ENCODE results near the gene HUS1.
A peak's percentile ranks its signal among the peaks of the same experiment; 100 is the strongest.
"Not testable (repeated sequence)": the region's sequence is repeated elsewhere in the genome, so short reads cannot be mapped to it uniquely, and the experiment has no call there.

Gene HUS1

DNA sequence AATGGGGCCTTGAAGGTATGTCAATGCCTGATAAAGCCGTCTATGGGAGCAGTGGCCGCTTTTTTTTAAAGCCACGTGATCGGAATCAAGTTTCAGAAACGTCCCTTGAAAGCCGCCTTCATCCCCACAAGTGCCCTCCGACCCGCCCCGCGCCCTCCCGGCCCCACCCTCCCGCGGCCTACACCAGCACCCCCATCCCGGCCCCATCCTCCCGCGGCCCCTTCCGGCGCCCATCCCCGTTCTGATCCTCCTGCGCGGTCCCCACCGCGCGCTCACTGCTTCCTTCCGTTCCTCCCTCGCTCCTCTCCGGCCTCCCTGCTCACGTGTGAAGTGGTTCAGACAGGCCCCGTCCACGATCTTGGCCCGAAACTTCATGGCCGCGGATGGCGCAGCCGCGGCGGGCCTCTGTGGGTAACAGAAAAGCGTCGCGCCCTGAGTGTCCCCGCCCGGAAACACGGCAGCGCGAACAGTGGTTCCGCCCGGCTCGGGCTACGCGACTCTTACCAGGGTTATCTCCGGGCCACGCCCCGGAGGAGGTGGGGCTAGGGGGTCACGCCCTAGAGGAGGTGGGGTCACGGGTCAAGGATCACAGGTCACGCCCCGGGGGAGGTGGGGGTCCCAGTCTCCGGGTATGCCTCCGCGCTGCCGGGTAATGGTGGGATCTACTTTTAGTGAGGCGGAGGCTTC is at the start of gene HUS1:
HUS1 (minus strand) TSS at position 471 of the 687 bp plus-strand sequence; CDS start at position 375, 96 bp downstream.
- DNase-seq, result peak; percentile 97

DNA sequence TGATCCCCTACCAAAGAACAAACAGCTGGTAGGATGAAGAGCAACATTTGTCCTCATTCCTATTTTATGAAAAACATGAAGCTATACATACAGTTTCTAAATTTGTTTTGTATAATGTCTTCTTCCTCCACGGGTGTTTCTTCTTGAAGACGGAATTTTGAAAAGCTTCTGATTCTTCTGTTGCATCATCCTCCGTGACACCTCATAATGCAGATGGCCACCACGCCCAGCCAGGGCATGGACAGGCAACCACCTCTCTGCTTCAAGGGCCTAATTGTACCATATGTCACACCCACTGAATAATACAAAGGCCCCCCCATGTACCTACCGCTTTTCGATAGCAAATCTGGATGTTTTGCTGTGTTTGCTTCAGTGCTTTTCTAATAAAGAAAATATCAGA is 49.5 kb upstream of the HUS1 start, which contains the start of gene SUN3:
SUN3 (minus strand) TSS at position 170 of the 400 bp plus-strand sequence; CDS start at position 1, 169 bp downstream.
- no peak for DNase-seq

DNA sequence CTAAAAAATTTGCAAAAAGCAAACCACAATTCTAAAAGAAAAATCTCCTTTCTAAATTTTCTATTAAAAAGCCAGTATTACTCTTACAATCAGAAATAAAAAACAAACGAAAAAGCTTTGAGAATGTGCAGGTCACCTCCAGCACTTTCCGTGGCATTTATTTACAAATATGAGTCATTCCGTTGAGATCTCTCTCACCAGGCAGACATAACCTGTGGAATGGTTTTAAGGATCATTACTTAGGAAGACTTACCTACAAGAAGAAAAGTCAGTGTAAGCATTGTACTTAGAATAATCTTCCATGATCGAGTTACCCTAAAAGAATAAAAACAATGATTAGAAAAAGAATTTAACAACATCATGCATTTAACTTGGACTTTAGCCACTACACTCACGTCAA is 46.2 kb upstream of the HUS1 start:
- no peak for DNase-seq

DNA sequence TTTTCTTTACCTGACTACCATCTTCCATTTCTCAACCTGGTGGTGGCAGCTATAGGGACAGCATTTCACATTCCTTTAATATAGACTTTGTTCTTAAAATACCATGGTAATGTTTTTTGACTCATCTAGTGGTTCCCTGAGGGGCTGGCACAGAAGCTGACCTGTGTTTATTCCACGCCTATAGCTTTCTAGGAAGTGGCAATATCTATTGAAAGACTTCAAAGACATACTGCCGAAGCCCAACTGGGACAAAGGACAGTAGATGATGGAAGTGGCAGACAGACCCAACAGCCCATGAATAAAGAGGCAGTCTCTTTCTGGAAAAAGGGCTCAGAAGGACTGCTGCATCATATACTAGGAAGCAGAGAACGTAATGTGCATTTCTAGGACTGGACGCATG is 38.3 kb upstream of the HUS1 start:
- no peak for DNase-seq

DNA sequence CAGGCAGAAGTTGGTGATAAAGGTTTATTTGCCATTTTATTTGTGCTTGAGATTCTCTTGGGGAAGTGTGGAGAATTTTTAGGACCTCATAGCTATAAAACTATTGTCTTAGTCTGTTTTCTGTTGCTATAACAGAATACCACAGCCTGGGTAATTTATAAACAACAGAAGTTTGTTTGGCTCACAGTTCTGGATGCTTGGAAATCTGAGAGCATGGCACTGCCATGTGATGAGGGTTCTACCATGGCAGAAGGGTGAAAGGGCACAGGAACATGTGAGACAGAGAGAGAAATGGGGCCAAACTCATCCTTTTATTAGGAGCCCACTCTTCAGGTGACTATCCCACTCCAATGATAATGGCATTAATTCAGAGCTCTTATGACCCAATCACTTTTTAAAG is 37.2 kb upstream of the HUS1 start:
- DNase-seq, result no peak

DNA sequence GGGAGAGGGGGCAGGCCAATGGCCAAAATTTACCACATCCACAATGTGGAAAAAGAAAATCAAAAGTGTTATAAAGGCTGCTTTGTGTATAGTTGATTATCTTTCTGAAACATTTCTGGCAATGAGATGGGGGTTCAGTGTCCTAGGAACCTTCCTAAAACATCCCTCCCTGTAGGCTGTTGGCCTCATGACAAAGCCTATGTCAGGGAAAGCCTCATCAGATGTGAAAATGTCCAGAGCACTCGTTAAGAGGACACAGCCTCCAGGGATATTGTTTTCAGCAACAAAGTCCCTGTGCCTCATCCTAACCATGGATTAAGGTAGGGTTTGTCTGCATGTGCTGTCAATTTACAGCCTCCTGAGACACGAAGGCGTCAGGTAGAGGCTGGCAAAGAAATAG is 32.5 kb upstream of the HUS1 start:
- DNase-seq, result no peak

DNA sequence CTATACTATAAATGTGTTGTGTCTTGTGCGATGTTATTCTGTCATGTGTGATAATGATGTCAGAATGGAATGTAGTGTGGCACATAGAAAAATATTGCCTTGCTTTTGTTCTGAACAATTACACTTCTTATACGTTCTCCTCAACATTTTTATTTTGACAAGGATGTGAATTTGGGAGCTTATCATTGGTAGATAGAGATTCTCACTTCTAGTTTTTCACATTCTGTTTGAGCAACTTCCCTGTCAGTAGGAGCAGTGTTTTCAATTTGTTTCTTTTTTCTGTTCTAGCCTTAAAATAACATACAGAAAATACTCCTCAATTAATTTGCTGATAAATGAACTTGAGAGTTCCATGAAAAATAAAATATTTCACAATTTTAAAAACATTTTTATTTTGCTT is 31.9 kb upstream of the HUS1 start:
- DNase-seq, result no peak

DNA sequence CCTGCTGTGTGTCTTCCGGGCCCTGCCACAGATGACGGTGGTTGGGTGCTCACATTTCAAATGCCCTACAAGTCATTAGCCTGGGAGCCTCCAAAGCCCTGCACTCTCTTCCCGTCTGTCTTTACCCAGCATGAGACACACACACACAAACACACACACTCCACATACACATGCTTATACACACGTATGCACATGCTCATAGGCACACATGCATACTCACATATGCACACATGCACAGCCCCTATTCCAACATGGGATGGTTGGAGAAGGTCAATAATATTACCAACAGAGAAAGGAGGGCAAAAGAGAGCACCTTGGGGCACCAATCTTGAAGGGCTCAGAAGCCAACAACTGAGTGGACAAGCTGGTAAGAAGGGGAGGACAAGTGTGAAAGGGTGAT is 30.5 kb upstream of the HUS1 start:
- DNase-seq, result no peak

DNA sequence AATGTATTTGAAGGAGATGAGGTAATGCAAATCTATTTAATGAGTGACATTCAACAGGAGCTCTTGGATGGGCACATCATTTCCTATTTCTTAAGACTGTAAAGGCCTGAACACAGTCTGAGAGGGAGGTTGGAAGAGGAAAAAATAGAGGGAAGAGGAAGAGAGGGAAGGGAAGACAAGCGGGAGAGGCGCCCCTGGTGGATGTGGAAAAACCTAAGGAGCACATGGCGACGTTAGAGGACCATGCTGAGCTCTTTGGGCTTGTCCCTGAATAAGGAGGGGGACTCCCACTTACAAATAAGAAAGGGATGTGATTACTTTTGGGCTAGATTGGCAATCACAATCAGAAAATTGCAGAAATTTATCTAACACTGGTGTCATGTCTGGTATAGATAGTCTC is 29.8 kb upstream of the HUS1 start:
- no peak for DNase-seq

DNA sequence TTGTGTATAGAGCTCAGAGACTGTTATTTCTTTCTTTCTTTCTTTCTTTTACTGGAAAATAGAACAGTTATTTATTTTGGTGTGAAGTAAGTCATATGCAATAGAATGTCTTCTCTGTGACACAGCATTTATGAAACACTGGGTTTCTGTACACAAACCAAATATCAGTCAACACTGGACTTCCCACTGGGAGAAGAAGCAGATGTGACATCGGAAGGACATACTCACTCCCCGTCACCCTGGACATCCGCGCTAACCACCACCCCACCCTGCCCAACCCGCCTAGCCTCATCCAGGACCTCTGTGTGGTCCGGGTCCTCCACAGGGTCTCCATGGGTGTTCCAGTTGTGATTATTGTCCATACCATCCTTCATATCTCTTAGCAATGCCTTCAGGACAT is 27.5 kb upstream of the HUS1 start:
- DNase-seq, result no peak

DNA sequence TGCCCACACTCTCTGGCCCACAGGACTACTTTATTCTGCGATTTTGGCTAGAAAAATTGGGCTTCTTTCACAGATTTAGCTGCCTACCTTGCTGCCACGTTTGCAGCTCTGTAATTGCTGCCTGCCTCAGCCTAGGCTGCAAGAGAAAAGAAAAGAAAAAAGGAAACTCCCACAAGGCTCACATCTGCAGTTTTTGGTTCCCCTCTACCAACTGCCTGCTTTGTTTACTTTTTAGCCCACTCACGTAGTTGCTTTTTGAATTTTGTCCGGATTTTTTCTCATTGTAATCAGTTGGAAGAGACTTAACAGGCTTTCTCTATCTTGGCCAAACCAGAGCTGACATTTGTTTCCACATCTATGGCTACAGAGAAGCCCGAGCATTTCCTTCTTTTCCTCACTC is 25.2 kb upstream of the HUS1 start:
- no peak for DNase-seq

DNA sequence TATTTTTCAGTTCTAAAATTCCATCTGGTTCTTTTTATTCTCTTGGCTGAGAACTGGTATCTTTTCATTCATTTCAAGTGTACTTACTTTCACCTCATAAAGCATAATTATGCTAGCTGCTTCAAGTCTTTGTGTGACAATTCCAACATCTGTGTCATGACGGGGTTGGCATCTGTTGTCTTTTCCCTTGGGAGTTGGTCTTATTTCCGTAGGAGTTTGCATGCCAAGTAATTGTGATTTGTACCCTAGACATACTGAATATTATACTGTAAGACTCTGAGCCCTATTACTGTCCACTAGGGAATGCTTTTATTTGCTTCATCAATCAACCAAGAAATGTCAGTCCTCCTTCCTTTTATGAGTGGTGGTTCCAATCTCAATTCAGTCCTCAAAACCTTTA is 24.6 kb upstream of the HUS1 start:
- DNase-seq, result no peak

DNA sequence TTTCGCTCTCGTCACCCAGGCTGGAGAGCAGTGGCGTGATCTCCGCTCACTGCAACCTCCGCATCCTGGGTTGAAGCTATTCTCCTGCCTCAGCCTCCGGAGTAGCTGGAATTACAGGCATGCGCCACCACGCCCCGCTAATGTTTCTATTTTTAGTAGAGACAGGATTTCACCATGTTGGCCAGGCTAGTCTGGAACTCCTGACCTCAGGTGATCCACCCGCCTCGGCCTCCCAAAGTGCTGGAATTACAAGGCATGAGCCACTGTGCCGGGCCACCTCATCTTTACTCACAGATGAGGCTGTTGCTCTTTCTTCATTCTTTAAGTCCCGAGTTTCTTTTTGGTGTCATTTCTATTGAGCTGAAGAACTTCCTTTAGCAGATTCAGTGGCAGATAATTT is 20.7 kb upstream of the HUS1 start:
- not testable (repeated sequence) for DNase-seq

DNA sequence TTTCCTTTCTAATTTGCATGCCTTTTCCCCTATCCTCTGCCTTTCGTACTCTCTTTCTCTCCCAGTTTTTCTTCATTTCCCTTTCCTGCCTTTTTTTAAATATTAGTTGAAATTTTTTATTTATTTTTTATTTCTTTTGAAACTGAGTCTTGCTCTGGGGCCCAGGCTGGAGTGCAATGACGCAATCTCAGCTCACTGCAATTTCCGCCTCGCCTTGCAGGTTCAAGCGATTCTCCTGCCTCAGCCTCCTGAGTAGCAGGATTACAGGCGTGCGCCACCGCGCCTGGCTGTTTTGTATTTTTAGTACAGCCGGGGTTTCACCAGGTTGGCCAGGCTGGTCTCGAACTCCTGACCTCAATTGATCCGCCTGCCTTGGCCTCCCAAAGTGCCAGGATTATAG is 20.0 kb upstream of the HUS1 start:
- DNase-seq, result no peak

DNA sequence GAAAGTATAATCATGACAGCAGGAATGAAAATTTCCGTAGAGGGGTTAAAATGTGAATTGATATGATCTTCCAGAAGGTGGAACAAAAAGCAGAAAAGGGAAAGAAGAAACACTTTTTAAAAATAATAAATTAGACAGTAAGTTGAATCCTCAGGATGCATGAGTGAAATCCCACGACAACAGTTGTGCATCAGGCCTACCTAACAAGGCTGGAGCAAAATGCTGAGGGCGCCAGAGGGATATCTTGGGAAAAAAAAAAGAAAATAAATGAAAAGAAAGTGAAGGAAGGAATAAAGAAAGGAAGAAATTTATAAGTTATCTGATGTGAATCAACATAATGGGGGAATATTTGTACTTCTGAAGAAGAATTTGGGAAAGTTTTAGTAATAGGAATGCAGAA is 13.0 kb upstream of the HUS1 start:
- DNase-seq, result peak; percentile 16

DNA sequence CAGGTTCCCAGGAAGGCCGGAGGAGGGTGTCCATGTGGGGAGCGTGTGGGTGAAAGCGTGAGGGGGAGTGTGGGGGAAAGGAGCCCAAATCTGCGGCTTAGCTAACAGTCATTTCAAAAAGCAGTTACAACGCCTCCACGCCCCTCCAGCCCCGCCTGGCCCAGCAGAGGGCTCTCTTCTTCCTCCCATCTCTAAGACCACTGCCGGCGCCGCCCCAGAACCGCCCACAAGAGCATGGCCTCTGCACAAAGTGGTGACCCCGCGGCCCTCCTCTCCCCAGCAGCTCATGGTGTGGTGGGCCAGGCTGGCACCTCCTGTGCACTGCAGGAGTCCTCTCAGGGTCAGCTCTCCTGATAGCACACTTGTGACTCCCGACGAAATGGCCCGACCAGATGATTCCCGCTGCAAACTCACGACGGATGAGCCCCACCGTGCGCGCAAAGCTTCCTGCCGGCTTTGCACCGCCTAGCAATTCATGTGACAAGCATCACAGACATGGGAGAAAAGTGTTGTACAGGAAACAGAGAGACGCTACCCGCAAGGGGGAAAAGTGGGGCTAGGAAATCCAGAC is 12.4 kb upstream of the HUS1 start:
- DNase-seq, result peak; percentile 96

DNA sequence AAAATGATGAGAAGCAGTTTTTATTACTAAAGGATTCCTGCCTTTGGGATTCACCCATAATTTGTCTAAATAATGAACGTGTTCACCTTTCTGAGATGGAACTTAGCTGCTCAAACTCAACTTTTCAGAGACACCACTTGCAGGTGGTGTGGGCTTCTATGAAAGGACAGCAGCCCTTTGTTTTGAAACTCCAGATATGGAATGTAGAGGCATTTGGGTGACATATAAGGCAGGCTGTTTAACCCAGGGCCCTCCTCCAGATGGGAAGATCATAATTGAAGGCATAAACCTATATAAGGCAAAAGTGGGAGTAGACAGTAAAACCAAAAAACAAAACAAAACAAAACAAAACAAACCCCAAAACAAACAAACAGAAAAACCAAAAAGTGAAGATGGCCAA is 11.9 kb upstream of the HUS1 start:
- peak; percentile 17 for DNase-seq

DNA sequence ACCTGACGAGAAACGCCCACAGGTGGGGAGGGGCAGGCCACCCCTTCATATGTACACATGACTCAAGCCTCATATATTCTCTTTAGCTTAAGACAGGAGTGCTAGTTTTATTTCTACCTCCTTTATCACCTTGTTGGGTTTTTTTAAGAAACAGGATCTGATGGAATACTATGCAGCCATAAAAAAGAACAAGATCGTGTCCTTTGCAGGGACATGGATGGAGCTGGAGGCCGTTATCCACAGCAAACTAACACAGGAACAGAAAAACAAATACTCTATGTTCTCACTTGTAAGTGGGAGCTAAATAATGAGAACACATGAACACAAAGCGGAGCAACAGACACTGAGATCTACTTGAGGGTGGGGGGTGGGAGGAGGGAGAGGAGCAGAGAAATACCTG is 11.2 kb upstream of the HUS1 start:
- no peak for DNase-seq

DNA sequence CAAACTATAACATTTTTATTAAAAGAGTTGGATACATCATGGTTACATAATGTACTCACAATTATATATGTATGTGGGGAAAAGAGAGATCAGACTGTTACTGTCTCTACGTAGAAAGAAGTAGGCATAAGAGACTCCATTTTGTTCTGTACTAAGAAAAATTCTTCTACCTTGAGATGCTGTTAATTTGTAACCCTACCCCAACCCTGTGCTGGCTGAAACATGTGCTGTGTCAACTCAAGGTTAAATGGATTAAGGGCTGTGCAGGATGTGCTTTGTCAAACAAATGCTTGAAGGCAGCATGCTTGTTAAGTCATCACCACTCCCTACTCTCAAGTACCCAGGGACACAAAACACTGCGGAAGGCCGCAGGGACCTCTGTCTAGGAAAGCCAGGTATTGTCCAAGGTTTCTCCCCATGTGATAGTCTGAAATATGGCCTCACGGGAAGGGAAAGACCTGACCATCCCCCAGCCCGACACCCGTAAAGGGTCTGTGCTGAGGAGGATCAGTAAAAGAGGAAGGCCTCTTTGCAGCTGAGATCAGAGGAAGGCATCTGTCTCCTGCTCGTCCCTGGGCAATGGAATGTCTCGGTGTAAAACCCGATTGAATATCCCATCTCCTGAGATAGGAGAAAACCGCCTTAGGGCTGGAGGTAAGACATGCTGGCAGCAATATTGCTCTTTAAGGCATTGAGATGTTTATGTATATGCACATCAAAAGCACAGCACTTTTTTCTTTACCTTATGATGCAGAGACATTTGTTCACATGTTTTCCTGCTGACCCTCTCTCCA is 10.4 kb upstream of the HUS1 start:
- DNase-seq, result not testable (repeated sequence)

DNA sequence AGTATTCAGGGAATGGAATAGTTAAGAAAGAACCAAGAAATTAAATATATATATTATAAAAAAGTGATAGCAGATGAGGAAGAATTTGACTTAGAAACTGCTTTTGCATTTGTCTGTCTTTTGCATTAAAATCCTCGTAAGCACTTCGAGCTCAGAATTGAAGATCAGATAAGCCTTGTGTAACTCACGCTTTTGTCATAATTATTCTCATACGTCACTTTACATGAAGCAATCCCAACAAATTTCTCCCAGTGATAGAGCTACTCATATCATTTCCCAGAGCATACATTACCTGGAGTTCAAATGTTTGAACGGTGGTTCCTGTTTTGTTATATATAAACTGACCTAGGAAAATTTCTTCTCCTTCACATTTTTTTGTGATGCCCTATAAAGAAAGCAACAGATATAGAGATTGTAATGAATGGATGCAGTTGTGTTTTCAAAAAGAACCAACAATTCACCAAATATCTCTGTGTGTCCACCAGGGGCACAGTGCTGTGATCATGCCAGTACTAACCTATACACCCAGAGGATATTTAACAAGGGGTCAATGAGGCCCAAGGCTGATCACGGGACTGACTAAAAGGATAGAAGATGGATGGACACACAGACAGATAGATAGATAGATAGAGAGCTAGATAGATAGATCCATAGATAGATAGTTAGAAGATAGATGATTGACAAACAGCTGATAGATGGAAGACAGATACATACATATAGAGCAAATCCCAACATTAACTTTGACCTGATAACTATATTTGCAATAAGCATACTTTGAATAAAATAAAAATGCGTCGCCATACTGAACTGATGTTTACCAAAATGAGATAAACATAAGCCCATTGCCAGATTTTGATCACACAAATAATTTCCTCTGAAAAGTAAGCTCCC is 9.3 kb upstream of the HUS1 start:
- peak; percentile 50 for DNase-seq

DNA sequence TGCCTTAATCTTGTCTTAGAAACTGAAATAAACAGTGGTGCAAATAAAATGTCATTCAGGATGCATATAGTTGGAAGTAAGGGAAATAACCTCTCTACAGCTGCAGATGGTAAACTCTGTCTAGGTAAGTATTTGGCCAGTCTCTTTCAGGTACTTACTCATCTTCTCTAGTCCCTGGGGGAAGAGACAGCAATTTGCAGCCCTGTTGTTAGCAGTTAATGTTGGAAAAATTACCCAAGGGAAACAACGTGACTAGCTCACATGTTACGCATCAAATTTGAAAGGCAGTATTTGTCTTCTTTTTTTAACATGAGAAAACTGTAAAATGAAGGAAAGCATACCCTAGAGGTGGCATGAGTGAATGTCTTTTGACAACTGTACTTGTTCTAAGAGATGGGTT is 3.2 kb upstream of the HUS1 start:
- DNase-seq, result no peak

DNA sequence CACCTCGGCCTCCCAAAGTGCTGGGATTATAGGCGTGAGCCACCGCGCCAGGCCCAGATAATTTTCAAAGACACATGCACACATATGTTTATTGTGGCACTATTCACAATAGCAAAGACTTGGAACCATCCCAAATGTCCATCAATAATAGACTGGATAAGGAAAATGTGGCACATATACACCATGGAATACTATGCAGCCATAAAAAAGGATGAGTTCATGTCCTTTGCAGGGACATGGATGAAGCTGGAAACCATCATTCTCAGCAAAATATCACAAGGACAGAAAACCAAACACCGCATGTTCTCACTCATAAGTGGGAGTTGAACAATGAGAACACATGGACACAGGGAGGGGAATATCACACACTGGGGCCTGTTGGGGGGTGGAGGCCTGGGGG is 1.2 kb upstream of the HUS1 start:
- not testable (repeated sequence) for DNase-seq

DNA sequence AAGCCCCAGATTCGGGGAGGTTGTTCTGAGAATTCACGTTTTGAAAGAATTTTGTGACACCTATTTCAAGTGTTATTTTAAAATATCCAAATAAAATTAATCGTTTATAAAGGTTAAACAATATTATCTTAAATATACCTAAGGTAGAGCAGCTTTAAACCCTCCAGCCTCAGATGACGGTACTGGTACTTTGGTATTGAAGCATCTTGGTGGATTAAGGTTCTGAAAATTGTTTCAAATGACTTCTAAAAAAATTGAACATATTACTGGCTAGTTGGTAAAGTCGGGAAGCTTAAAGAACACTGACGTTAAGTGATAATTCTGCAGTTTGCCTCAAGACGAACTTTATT is 392 bp upstream of the HUS1 start:
- no peak for DNase-seq

Measured in hematopoietic multipotent progenitor cell treated with erythropoietin and hydrocortisone succinate and interleukin-3 and kit ligand, for 4 days (in vitro differentiated cells).